CD4-positive, alpha-beta T cell (primary cell): Measurements from ENCODE around the gene CSNK1A1L. TPM values are rescaled to one million over a fixed set of nuclear protein-coding genes. Genes with fewer than 3 reads are reported as not detected.
A peak's percentile ranks its signal among the peaks of the same experiment; 100 is the strongest.

Source experiments
- ATAC-seq: fragments of 200-7000 bp; cut with Tn5 transposase; one replicate; pipeline ENCODE4 v1.10.0; 2022; ENCODE audit warnings: mild to moderate bottlenecking; ENCODE audit not compliant: poor library complexity
- CTCF ChIA-PET: fragments of 350-600 bp; sonication (Branson Sonifier 250); formaldehyde crosslinking; loops from one replicate; lab custom pipeline; 2021; ENCODE audit warnings: antibody characterized with exemption, inconsistent platforms; lab: Charles Lee
- POLR2A ChIA-PET: fragments of 350-600 bp; sonication (Branson Sonifier 250); formaldehyde crosslinking; loops from one replicate; lab custom pipeline; 2021; ENCODE audit warnings: antibody characterized with exemption, inconsistent platforms; lab: Charles Lee
- DNase-seq, 14 experiments: peaks; one replicate each; pipeline ENCODE4 v3.0.0-alpha.2; 2013 to 2020; ENCODE audit warnings: mixed read lengths in 2 of 14
- H3K27ac ChIP-seq, 2 donors: one replicate each; pipeline versions ENCODE4 v1.5.1 to v1.7.0; 2013; ENCODE audit warnings: low read length in 2 of 2, low read depth in 1 of 2, mild to moderate bottlenecking in 1 of 2
- H3K27me3 ChIP-seq, 2 experiments: 1 replicate in 1 of 2; 2 replicates in 1 of 2; pipeline versions ENCODE4 v1.6.1 to v1.7.0; 2013; ENCODE audit warnings: low read length in 2 of 2, control low read depth in 1 of 2, mild to moderate bottlenecking in 1 of 2, moderate library complexity in 1 of 2; ENCODE audit not compliant: insufficient read depth in 2 of 2, control insufficient read depth in 1 of 2
- H3K36me3 ChIP-seq: one replicate; pipeline ENCODE4 v1.6.1; 2013; ENCODE audit warnings: low read length, control low read depth; ENCODE audit not compliant: insufficient read depth
- H3K4me1 ChIP-seq: one replicate; pipeline ENCODE4 v1.6.1; 2013; ENCODE audit warnings: low read length, control low read depth; ENCODE audit not compliant: insufficient read depth
- H3K4me3 ChIP-seq: one replicate; pipeline ENCODE4 v1.5.1; 2013; ENCODE audit warnings: mild to moderate bottlenecking, low read length, moderate library complexity
- H3K9me3 ChIP-seq, 2 experiments: 1 replicate in 1 of 2; 2 replicates in 1 of 2; pipeline versions ENCODE4 v1.6.1 to v1.7.0; 2013; ENCODE audit warnings: low read length in 2 of 2, mild to moderate bottlenecking in 2 of 2, control low read depth in 1 of 2, moderate library complexity in 1 of 2; ENCODE audit not compliant: control insufficient read depth in 1 of 2, insufficient read depth in 1 of 2
- H3K27ac Mint-ChIP-seq: one replicate; pipeline ENCODE4 v1.8.0; 2020; ENCODE audit warnings: mixed read lengths
- H3K27me3 Mint-ChIP-seq: one replicate; pipeline ENCODE4 v1.8.0; 2021; ENCODE audit warnings: mixed read lengths
- H3K36me3 Mint-ChIP-seq: one replicate; pipeline ENCODE4 v1.8.0; 2021; ENCODE audit warnings: low read depth, mixed read lengths
- H3K4me1 Mint-ChIP-seq: one replicate; pipeline ENCODE4 v1.8.0; 2021; ENCODE audit warnings: low read depth, mixed read lengths
- H3K4me3 Mint-ChIP-seq: one replicate; pipeline ENCODE4 v1.8.0; 2020; ENCODE audit warnings: mild to moderate bottlenecking, mixed read lengths
- H3K9me3 Mint-ChIP-seq: one replicate; pipeline ENCODE4 v1.8.0; 2020; ENCODE audit warnings: mixed read lengths
- intact Hi-C, 2 experiments: fragments of 100-400 bp; cut with DNase I in 1 of 2; cut with micrococcal nuclease in 1 of 2; formaldehyde crosslinking; loops; one replicate each; pipeline versions ENCODE4 v1.15.1 to v1.9.0; 2023 to 2025; cut with DNase I, micrococcal nuclease
- total RNA-seq, 174 experiments: library from RNA in 2 of 174; stranded (reverse) in 2 of 174; gene quantifications; one replicate each; pipeline ENCODE4 v1.2.3 and lab custom pipeline; 2021 to 2026
- TF ChIP-seq, protein P1 (sequence below): fragments of 200-600 bp; IDR thresholded peaks from one replicate; pipeline ENCODE4 v1.8.0; 2022; ENCODE audit warnings: antibody characterized with exemption, mild to moderate bottlenecking

CSNK1A1L gene
- total RNA-seq, 2 experiments from 2014 or later = not detected

GRCh38 chr13:37109051-37109678, 3.7 kb upstream of the CSNK1A1L start:
- Mint-ChIP-seq H3K27ac (no peak overlapping the region), H3K27me3 (peaks cover 27% of the 10 kb centered on the region), H3K4me3 (no peak overlapping the region), H3K36me3 (no peaks in the 10 kb centered on the region), H3K4me1 (no peaks in the 10 kb centered on the region), H3K9me3 (no peaks in the 10 kb centered on the region)
- TF ChIP-seq, protein P1, sequence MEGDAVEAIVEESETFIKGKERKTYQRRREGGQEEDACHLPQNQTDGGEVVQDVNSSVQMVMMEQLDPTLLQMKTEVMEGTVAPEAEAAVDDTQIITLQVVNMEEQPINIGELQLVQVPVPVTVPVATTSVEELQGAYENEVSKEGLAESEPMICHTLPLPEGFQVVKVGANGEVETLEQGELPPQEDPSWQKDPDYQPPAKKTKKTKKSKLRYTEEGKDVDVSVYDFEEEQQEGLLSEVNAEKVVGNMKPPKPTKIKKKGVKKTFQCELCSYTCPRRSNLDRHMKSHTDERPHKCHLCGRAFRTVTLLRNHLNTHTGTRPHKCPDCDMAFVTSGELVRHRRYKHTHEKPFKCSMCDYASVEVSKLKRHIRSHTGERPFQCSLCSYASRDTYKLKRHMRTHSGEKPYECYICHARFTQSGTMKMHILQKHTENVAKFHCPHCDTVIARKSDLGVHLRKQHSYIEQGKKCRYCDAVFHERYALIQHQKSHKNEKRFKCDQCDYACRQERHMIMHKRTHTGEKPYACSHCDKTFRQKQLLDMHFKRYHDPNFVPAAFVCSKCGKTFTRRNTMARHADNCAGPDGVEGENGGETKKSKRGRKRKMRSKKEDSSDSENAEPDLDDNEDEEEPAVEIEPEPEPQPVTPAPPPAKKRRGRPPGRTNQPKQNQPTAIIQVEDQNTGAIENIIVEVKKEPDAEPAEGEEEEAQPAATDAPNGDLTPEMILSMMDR = peak; percentile 14
- ChIA-PET CTCF (interaction anchor here (1.0 kb wide), 1 partner anchor 10 kb away, joined by 3 read pairs; no protein-coding TSS in a partner anchor), POLR2A (no interaction called here)
- Histone ChIP-seq H3K4me3 (no peak overlapping the region), H3K27me3 (peaks cover 0 to 3% of the 10 kb centered on the region in 2 experiments), H3K36me3 (no peaks in the 10 kb centered on the region), H3K4me1 (no peaks in the 10 kb centered on the region), H3K27ac (no peak overlapping the region), H3K9me3 (peaks cover 0 to 6% of the 10 kb centered on the region in 2 experiments)
- intact Hi-C loops = no loop called here
- DNase-seq (no peak), ATAC-seq (no peak)

DNA sequence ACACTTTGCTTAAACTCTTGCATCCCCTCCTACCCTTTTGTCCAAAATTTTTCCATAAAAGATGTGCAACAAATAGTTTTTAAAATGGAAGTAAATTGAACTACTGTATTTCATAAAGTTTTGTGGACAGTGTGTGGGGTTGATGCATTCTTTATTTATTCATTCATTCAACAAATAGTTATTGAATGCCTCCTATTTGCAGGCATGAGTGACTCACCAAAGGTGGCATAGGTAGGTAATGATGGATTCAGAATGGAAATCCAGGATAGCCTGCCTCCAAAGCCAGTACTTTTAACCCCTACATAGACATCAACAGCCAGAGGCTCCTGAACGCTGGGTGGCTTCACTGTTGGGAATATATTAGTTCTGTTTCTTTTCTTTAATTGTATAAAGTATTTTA, 2.4 kb upstream of the CSNK1A1L start:
- POLR2A ChIA-PET = no interaction called here
- H3K9me3 Mint-ChIP-seq = no peaks in the 10 kb centered on the region

DNA sequence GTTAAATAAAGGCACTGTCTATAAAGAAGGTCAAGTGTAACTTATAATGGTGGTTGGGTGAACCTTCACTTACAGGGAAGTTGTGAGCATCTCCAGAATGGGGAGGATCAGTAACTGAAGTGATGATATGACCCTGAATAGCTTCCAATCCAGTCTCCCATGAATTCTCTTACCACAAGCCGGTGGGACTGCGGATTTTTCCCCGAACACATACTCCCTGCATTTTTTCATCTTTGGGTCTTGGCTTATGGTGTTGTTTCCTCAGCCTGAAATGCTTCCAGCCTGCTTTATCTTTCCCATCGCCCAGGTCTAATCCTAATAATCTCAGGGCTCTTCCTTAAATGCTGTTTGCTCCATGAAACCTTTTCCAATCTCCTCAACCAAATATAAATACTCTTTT, 2.0 kb upstream of the CSNK1A1L start:
- intact Hi-C loops = no loop called here
- CTCF ChIA-PET = no interaction called here
- TF ChIP-seq, protein P1 = no peak

More for the DNA sequence above, 2.4 kb upstream of the CSNK1A1L start:
- Histone ChIP-seq H3K4me3 (no peak overlapping the region), H3K27me3 (peaks cover 0 to 3% of the 10 kb centered on the region in 2 experiments), H3K36me3 (no peaks in the 10 kb centered on the region), H3K9me3 (peaks cover 0 to 6% of the 10 kb centered on the region in 2 experiments), H3K4me1 (no peaks in the 10 kb centered on the region), H3K27ac (no peak overlapping the region)
- TF ChIP-seq, protein P1 = no peak
- ATAC-seq (no peak), DNase-seq (no peak)
- intact Hi-C loops = no loop called here
- CTCF ChIA-PET = no interaction called here
- Mint-ChIP-seq H3K4me3 (no peak overlapping the region), H3K27me3 (peaks cover 33% of the 10 kb centered on the region), H3K4me1 (no peaks in the 10 kb centered on the region), H3K36me3 (no peaks in the 10 kb centered on the region), H3K27ac (no peak overlapping the region)

More for the DNA sequence above, 2.0 kb upstream of the CSNK1A1L start:
- POLR2A ChIA-PET = no interaction called here
- H3K9me3 Mint-ChIP-seq = no peaks in the 10 kb centered on the region
- DNase-seq (no peak), ATAC-seq (no peak)
- H3K27me3 ChIP-seq = peaks cover 0 to 3% of the 10 kb centered on the region in 2 experiments
- H3K27me3 Mint-ChIP-seq = peaks cover 33% of the 10 kb centered on the region
- H3K4me1 ChIP-seq = no peaks in the 10 kb centered on the region
- H3K27ac Mint-ChIP-seq = no peak overlapping the region
- no peak overlapping the region for H3K27ac ChIP-seq
- peaks cover 0 to 6% of the 10 kb centered on the region in 2 experiments for H3K9me3 ChIP-seq
- H3K36me3 Mint-ChIP-seq = no peaks in the 10 kb centered on the region
- no peaks in the 10 kb centered on the region for H3K4me1 Mint-ChIP-seq
- no peak overlapping the region for H3K4me3 Mint-ChIP-seq
- H3K4me3 ChIP-seq = no peak overlapping the region
- no peaks in the 10 kb centered on the region for H3K36me3 ChIP-seq
